Measurements from ENCODE around the gene ACSM6. TPM values are rescaled to one million over a fixed set of nuclear protein-coding genes. Genes with fewer than 3 reads are reported as not detected.

Gene ACSM6
- total and polyA plus RNA-seq, 2 of the 8 experiments (the other 6 are each of a cell fraction or from before 2014, with no cell fraction given), result 0.33 TPM; not detected in 1

GRCh38 chr10:95211606-95212279 lies 17.7 kb downstream of the ACSM6 start:
- Histone ChIP-seq H2BK20ac (ENCODE audit: low read length) (peak overlapping the region; percentile 7; the same call in 1 of the 2 replicates), H2BK5ac (ENCODE audit: low read depth, low read length) (no peak overlapping the region; the same call in 1 of the 2 replicates), H2BK120ac (replicated peaks; ENCODE audit: low read depth, low read length) (no peak overlapping the region), H3K23ac (ENCODE audit: insufficient read length) (no peak overlapping the region), H2BK12ac (ENCODE audit: low read depth, low read length) (no peak overlapping the region), H3K4me1 (replicated peaks in 1 of 4; ENCODE audit: control insufficient read depth in 3 of 4, insufficient read depth in 4 of 4, low read length in 3 of 4) (peaks cover 0 to 5% (median 3%) of the 10 kb centered on the region in 4 experiments; a peak in 5 of 7 replicates), H3K4me3 (ENCODE audit: extremely low read depth in 1 of 4, insufficient read depth in 2 of 4, low read depth in 3 of 4, low read length in 4 of 4) (no peak overlapping the region), H2AFZ (ENCODE audit: low read length) (no peak overlapping the region), H3K56ac (replicated peaks; ENCODE audit: insufficient read length, low read depth, low read length) (no peak overlapping the region), H3K27me3 (replicated peaks in 1 of 4; ENCODE audit: control insufficient read depth in 3 of 4, extremely low read depth in 1 of 4, insufficient read depth in 3 of 4, low read length in 3 of 4) (no peaks in the 10 kb centered on the region), H4K8ac (ENCODE audit: extremely low read depth, insufficient read depth, low read length) (no peak overlapping the region), H3K4ac (replicated peaks; ENCODE audit: insufficient read length, low read depth, low read length) (no peak overlapping the region), H3K9ac (replicated peaks in 1 of 4; ENCODE audit: extremely low read depth in 1 of 4, low read depth in 3 of 4, low read length in 3 of 4) (0 out of 7 replicates have a peak overlapping the region, but pooled peaks of 1 of the 4 experiments have one; percentile 6), H3K79me2 (ENCODE audit: control insufficient read depth in 1 of 2, insufficient read depth in 2 of 2, low read length in 2 of 2) (no peaks in the 10 kb centered on the region), H3K36me3 (ENCODE audit: control insufficient read depth in 2 of 4, insufficient read depth in 4 of 4, low read length in 3 of 4) (no peaks in the 10 kb centered on the region), H3K14ac (ENCODE audit: insufficient read length) (no peak overlapping the region), H2BK15ac (ENCODE audit: low read length) (no peak overlapping the region), H4K5ac (ENCODE audit: insufficient read length, low read depth, low read length) (no peak overlapping the region), H4K91ac (replicated peaks; ENCODE audit: insufficient read length, low read length) (no peak overlapping the region), H3K9me3 (ENCODE audit: insufficient read depth in 2 of 2, low read depth in 1 of 2, low read length in 1 of 2) (no peaks in the 10 kb centered on the region), H3K18ac (ENCODE audit: extremely low read depth, low read length) (no peak overlapping the region; the same call in 1 of the 2 replicates), H3K4me2 (ENCODE audit: insufficient read depth in 1 of 2, low read depth in 2 of 2, low read length in 2 of 2) (no peak overlapping the region), H3K79me1 (ENCODE audit: low read depth, low read length) (no peaks in the 10 kb centered on the region), H3K23me2 (ENCODE audit: low read depth, low read length) (no peaks in the 10 kb centered on the region), H2AK5ac (ENCODE audit: low read depth, low read length) (no peak overlapping the region), H4K20me1 (replicated peaks in 1 of 2; ENCODE audit: control insufficient read depth in 1 of 2, insufficient read depth in 2 of 2, low read length in 2 of 2) (no peaks in the 10 kb centered on the region), H3K27ac (ENCODE audit: low read depth, low read length) (no peak overlapping the region)
- 86% methylated on average over 3 of the region's 3 CpGs; no CpG with 5 or more reads in 1 of the 2 experiments for WGBS, 2 experiments (ENCODE audit: extremely low coverage in 1 of 2, insufficient coverage in 1 of 2, insufficient read length in 1 of 2, insufficient replicate concordance in 2 of 2, low coverage in 1 of 2, low lambda C conversion rate in 2 of 2, missing lambda C conversion rate in 1 of 2)
- no peak for DNase-seq (ENCODE audit: low read depth in 1 of 2, low spot score in 2 of 2)
- ChIA-PET POLR2A (ENCODE audit: partially characterized antibody) (interaction anchor here (1.0 to 3.4 kb wide), 4 partner anchors 18 to 30 kb away, joined by 3 to 27 read pairs (median 5); no protein-coding TSS in a partner anchor), CTCF (ENCODE audit: partially characterized antibody) (interaction anchor here (1.0 to 3.0 kb wide), 7 partner anchors 10 to 151 kb away, joined by 3 to 18 read pairs (median 4); no protein-coding TSS in a partner anchor)
- TF ChIP-seq JUND (IDR thresholded peaks at IDR 0.05; ENCODE audit: low read length) (no peak), CTCF (IDR thresholded peaks at IDR 0.05; ENCODE audit: control extremely low read depth in 1 of 3, insufficient read depth in 1 of 3, low read depth in 1 of 3, low read length in 3 of 3) (no peak), USF2 (IDR thresholded peaks at IDR 0.05; ENCODE audit: low read length) (no peak), CEBPB (IDR thresholded peaks at IDR 0.05; ENCODE audit: low read depth, low read length) (no peak), SP2 (IDR thresholded peaks at IDR 0.05; ENCODE audit: low read length) (no peak), TAF7 (optimal IDR thresholded peaks at IDR 0.05; ENCODE audit: borderline replicate concordance, low read depth, low read length) (no peak), TEAD4 (IDR thresholded peaks at IDR 0.05; ENCODE audit: low read depth, low read length) (no peak)
- no peak for FAIRE-seq

All from H1 (cell line).